Kidney epithelial cell (primary cell): ENCODE measurements around the gene TMEM151B. TPM values are rescaled to one million over a fixed set of nuclear protein-coding genes. Genes with fewer than 3 reads are reported as not detected.

Experiments
- DNase-seq: peaks from one replicate; pipeline ENCODE4 v3.0.0-alpha.2; 2010; ENCODE audit warnings: low read depth
- H3K27me3 ChIP-seq: 2 replicates; pipeline ENCODE4 v1.6.0; 2011; ENCODE audit warnings: low read length; ENCODE audit not compliant: control insufficient read depth, insufficient read depth
- H3K36me3 ChIP-seq: 2 replicates; pipeline ENCODE4 v1.5.1; 2011; ENCODE audit warnings: low read length; ENCODE audit not compliant: control insufficient read depth, insufficient read depth
- H3K4me3 ChIP-seq: 2 replicates; pipeline ENCODE4 v1.5.1; 2011; ENCODE audit warnings: low read depth, mild to moderate bottlenecking, control low read depth, low read length
- CTCF ChIP-seq: IDR thresholded peaks from 2 replicates; pipeline ENCODE4 v1.5.1; 2011; ENCODE audit warnings: mild to moderate bottlenecking, moderate library complexity, low read length, control low read depth, inconsistent platforms; ENCODE audit not compliant: insufficient read depth, poor library complexity, severe bottlenecking
- total RNA-seq: library from RNA; depleted of rRNA; stranded (reverse); fragments of >200 nt; gene quantifications from 2 replicates; pipeline ENCODE4 v1.2.3, GENCODE V29; 2015

The TMEM151B gene
- total RNA-seq, 1 donor from 2014 or later, result 0.13 TPM

- Histone ChIP-seq H3K36me3 (peaks cover 6% of the 10 kb centered on the region), H3K27me3 (no peaks in the 10 kb centered on the region), H3K4me3 (peak within 1 kb of the TSS; percentile 75)
- no peak for DNase-seq
- TF ChIP-seq CTCF, result no peak
Observed at GRCh38 chr6:44257025-44257752, 13.1 kb upstream of the TMEM151B start, which contains the start of gene SLC35B2. Gene SLC35B2, minus strand, starts transcription at chr6:44257528. Its CDS starts 118 bp downstream, at chr6:44257410.

GRCh38 chr6:44257753-44258324 lies 12.4 kb upstream of the TMEM151B start:
- no peak for TF ChIP-seq CTCF
- peak overlapping the region; percentile 75 for H3K4me3 ChIP-seq
- H3K27me3 ChIP-seq, result no peaks in the 10 kb centered on the region
- no peak for DNase-seq
- peaks cover 6% of the 10 kb centered on the region for H3K36me3 ChIP-seq

- H3K27me3 ChIP-seq, result no peaks in the 10 kb centered on the region
- peaks cover 6% of the 10 kb centered on the region for H3K36me3 ChIP-seq
- H3K4me3 ChIP-seq, result no peak overlapping the region
- DNase-seq, result no peak
- TF ChIP-seq CTCF, result no peak
Observed at GRCh38 chr6:44258325-44258863, 11.9 kb upstream of the TMEM151B start.

GRCh38 chr6:44258921-44259320 lies 11.3 kb upstream of the TMEM151B start:
- TF ChIP-seq CTCF, result no peak
- peaks cover 6% of the 10 kb centered on the region for H3K36me3 ChIP-seq
- H3K27me3 ChIP-seq, result no peaks in the 10 kb centered on the region
- no peak for DNase-seq
- no peak overlapping the region for H3K4me3 ChIP-seq

GRCh38 chr6:44260011-44260410 lies 10.2 kb upstream of the TMEM151B start:
- H3K4me3 ChIP-seq, result no peak overlapping the region
- peaks cover 1% of the 10 kb centered on the region for H3K36me3 ChIP-seq
- no peak for DNase-seq
- H3K27me3 ChIP-seq, result no peaks in the 10 kb centered on the region
- no peak for TF ChIP-seq CTCF
